GM20000 (cell line): Measurements from ENCODE around the gene SNX5.

Experiments used
- DNase-seq: peaks from one replicate; pipeline ENCODE4 v3.0.0; 2012; ENCODE audit warnings: low spot score
- CTCF ChIP-seq: IDR thresholded peaks from 2 replicates; pipeline ENCODE4 v1.5.1; 2012; ENCODE audit warnings: mild to moderate bottlenecking, control low read depth; ENCODE audit errors: extremely low read depth, missing control alignments

The SNX5 gene

DNA sequence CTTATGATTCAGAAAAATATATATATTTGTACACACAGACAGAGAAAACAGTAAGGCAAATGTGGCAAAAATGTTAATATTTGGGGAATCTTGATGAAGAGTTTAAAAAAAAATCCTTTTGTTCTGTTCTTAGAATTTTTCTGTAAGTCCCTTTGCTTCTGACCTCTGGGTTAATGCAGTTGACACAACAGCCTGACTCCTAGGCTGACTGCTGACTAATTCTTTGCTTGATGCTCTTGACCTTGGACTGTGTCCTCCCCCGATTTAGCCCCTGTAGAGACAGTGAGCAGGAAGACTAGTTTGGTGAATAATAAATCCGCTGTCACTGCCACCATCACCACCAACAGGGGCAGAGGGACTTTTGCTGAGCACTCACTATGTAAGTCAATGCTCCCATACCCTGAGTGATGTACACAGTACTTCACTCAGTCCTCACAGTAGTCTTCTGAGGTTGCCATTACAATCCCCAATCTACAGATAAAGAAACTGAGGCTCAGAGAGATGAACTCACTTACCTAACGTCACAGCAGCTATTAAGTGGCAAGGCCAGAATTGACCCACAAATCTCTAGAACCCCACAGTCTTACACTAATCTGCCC is 71.7 kb downstream of the SNX5 start:
- peak; percentile 32 for DNase-seq
- TF ChIP-seq CTCF = no peak

GRCh38 chr20:17896193-17896723 is 72.3 kb downstream of the SNX5 start:
- no peak for DNase-seq
- no peak for TF ChIP-seq CTCF

- no peak for TF ChIP-seq CTCF
- peak; percentile 68 for DNase-seq
These were observed 72.9 kb downstream of the SNX5 start for GRCh38 chr20:17895641-17896171.

GRCh38 chr20:17893445-17893844 is 75.1 kb downstream of the SNX5 start:
- DNase-seq = no peak
- no peak for TF ChIP-seq CTCF

DNA sequence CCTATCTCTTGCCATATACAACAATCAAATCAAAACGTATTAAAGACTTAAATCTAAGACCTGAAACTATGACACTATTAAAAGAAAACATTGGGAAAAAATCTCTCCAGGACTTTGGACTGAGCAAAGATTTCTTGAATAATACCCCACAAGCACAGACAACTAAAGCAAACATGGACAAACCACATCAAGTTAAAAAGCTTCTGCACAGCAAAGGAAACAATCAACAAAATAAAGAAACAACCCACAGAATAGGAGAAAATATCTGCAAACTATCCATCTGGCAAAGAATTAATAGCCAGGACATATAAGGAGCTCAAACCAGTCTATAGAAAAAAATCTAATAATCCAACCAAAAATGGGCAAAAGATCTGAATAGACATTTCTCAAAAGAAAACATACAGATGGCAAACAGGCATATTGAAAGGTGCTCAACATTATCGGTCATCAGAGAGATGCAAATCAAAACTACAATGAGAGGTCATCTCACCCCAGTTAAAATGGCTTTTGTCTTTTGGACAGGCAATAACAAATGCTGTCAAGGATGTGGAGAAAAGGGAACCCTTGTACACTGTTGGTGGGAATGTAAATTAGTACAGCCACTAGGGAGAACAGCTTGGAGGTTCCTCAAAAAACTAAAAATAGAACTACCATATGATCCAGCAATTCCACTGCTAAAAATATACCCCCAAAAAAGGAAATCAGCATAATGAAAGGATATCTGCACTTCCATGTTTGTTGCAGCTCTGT is 76.2 kb downstream of the SNX5 start:
- TF ChIP-seq CTCF = no peak
- DNase-seq = no peak
